Astrocyte of the spinal cord (primary cell): ENCODE data around the gene ACP5.
"Not testable (repeated sequence)": the region's sequence is repeated elsewhere in the genome, so short reads cannot be mapped to it uniquely, and the experiment has no call there.

Experiments
- DNase-seq: peaks from one replicate; pipeline ENCODE4 v3.0.0; 2011; ENCODE audit warnings: low read depth, low spot score
- H3K4me3 ChIP-seq: 2 replicates; pipeline ENCODE4 v1.5.1; 2011; ENCODE audit warnings: low read depth, mild to moderate bottlenecking, low read length, moderate library complexity
- CTCF ChIP-seq: IDR thresholded peaks from 2 replicates; pipeline ENCODE4 v1.5.1; 2012; ENCODE audit warnings: low read depth, mild to moderate bottlenecking, low read length, inconsistent platforms
- in situ Hi-C: cut with HindIII; loops from 2 replicates; pipeline ENCODE4 v1.10.0; 2017; ENCODE audit warnings: low sequenced_read_pairs

Gene ACP5

GRCh38 chr19:11612816-11613511, 35.5 kb upstream of the ACP5 start:
- H3K4me3 ChIP-seq: no peak overlapping the region
- TF ChIP-seq CTCF: no peak
- DNase-seq: no peak
- in situ Hi-C loops: no loop called here

GRCh38 chr19:11611730-11612129, 34.3 kb upstream of the ACP5 start:
- no peak for DNase-seq
- TF ChIP-seq CTCF: no peak
- in situ Hi-C loops: no loop called here
- H3K4me3 ChIP-seq: no peak overlapping the region

- H3K4me3 ChIP-seq: no peak overlapping the region
- in situ Hi-C loops: no loop called here
- TF ChIP-seq CTCF: no peak
- DNase-seq: no peak
Observed at GRCh38 chr19:11606484-11606883, 29.0 kb upstream of the ACP5 start.

- in situ Hi-C loops: not testable (repeated sequence)
Observed at GRCh38 chr19:11599704-11600103, 22.3 kb upstream of the ACP5 start.

GRCh38 chr19:11598746-11599145, 21.3 kb upstream of the ACP5 start:
- in situ Hi-C loops: no loop called here
- DNase-seq: no peak
- no peak for TF ChIP-seq CTCF
- peak overlapping the region; percentile 98 for H3K4me3 ChIP-seq

More at GRCh38 chr19:11599704-11600103, 22.3 kb upstream of the ACP5 start:
- H3K4me3 ChIP-seq, DNase-seq: not testable (repeated sequence)

GRCh38 chr19:11598103-11598483, 20.6 kb upstream of the ACP5 start:
- H3K4me3 ChIP-seq: peak overlapping the region; percentile 98
- TF ChIP-seq CTCF: no peak
- in situ Hi-C loops: no loop called here
- DNase-seq: no peak

- peak; percentile 5 for TF ChIP-seq CTCF
- peak within 1 kb of the TSS; percentile 98 for H3K4me3 ChIP-seq
- DNase-seq: peak; percentile 98
- in situ Hi-C loops: no loop called here
Observed at GRCh38 chr19:11597202-11598102, 20.0 kb upstream of the ACP5 start, which contains the start of gene ZNF627. Gene ZNF627, plus strand, starts transcription at chr19:11597483. Its CDS starts 145 bp downstream, at chr19:11597628.
